ENCODE data around the gene RBKS. TPM values are rescaled to one million over a fixed set of nuclear protein-coding genes. Genes with fewer than 3 reads are reported as not detected.

Gene RBKS
- total RNA-seq, 2 experiments from 2014 or later = 1.2 TPM

DNA sequence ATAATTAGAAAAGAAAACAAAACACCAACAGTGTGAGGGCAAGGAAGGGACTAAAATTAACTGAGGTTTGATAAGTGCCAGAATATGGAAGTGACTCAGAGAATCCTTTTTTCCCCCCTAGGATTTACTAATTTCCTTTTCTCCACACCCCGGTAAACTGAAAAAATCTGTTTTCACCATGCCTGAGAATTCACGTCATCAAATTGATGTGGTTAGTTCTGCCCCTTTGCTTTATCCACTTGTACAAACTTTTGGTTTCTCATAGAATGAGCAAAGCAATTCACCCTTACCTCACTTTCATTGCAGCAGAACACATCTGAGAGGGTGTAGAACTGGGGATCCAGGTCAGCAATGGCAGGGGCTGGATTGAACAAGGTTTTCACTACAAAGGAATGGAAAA, 57.8 kb downstream of the RBKS start:
- CTCF ChIA-PET = interaction anchor here (0.8 kb wide), 1 partner anchor 758 kb away, joined by 3 read pairs; no protein-coding TSS in a partner anchor
- POLR2A ChIA-PET = no interaction called here
- no peaks in the 10 kb centered on the region for H3K36me3 Mint-ChIP-seq (ENCODE audit: low read depth)

GRCh38 chr2:27831279-27832050, 58.7 kb downstream of the RBKS start:
- CTCF ChIA-PET = interaction anchor here (0.8 to 1.7 kb wide), 2 partner anchors 9 to 759 kb away, joined by 3 to 10 read pairs; no protein-coding TSS in a partner anchor
- no peak overlapping the region for H3K27ac Mint-ChIP-seq
- H3K4me3 Mint-ChIP-seq = no peak overlapping the region
- no peaks in the 10 kb centered on the region for H3K4me1 Mint-ChIP-seq
- POLR2A ChIA-PET = no interaction called here
- H3K9me3 Mint-ChIP-seq = peaks cover 3% of the 10 kb centered on the region
- H3K27me3 Mint-ChIP-seq = peaks cover 2% of the 10 kb centered on the region
- H3K36me3 Mint-ChIP-seq (ENCODE audit: low read depth) = no peaks in the 10 kb centered on the region
- DNase-seq = no peak

More for the DNA sequence above, 57.8 kb downstream of the RBKS start:
- Mint-ChIP-seq H3K27ac (no peak overlapping the region), H3K4me1 (no peaks in the 10 kb centered on the region), H3K27me3 (peaks cover 2% of the 10 kb centered on the region), H3K4me3 (no peak overlapping the region), H3K9me3 (peaks cover 3% of the 10 kb centered on the region)
- DNase-seq = no peak

DNA sequence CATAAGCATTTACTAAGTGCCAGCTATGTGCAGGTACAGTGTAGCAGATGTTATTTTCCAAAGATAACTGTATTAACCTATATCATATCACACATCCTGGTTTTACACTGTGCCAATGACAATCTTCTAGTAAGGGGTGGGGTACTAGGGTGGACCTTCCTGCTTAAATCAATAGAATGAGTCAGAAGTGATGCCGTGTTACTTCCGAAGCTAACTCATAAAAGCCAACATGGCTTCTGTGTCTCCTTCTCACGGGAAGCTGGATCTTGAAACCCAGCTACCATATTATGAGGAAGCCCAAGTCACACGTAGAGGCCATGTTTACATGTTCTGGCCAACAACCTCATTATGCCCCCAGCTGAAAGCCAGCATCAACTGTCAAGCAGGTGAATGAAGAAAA, 59.5 kb downstream of the RBKS start:
- H3K4me3 Mint-ChIP-seq = no peak overlapping the region
- H3K27ac Mint-ChIP-seq = no peak overlapping the region
- ChIA-PET CTCF (interaction anchor here (0.6 to 1.7 kb wide), 3 partner anchors 9 to 364 kb away, joined by 3 to 10 read pairs (median 3); no protein-coding TSS in a partner anchor), POLR2A (no interaction called here)
- no peaks in the 10 kb centered on the region for H3K4me1 Mint-ChIP-seq
- H3K36me3 Mint-ChIP-seq (ENCODE audit: low read depth) = no peaks in the 10 kb centered on the region
- peaks cover 2% of the 10 kb centered on the region for H3K27me3 Mint-ChIP-seq
- DNase-seq = no peak
- peaks cover 3% of the 10 kb centered on the region for H3K9me3 Mint-ChIP-seq

DNA sequence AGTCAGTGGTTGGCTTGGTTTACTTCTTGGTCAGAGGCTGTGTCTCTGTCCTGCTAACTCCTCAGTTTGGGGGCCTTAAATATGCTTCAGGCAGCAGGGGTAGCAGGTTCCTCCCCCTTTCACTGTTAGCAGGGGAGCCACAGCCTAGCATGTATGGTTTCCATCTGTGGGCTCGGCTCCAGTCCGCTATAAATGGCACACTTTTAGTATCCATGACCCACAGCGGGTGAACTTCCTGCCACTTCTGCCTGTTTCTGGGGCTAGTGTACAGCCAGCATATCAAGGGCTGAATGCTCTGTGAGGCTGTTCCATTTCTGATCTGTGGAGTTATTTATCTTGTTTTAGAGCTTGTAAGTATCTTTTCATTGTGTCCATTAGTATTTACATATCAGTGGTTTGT, 60.4 kb downstream of the RBKS start:
- peaks cover 2% of the 10 kb centered on the region for H3K27me3 Mint-ChIP-seq
- no peaks in the 10 kb centered on the region for H3K4me1 Mint-ChIP-seq
- H3K27ac Mint-ChIP-seq = no peak overlapping the region
- H3K36me3 Mint-ChIP-seq (ENCODE audit: low read depth) = no peaks in the 10 kb centered on the region
- ChIA-PET CTCF (interaction anchor here (0.6 to 1.7 kb wide), 3 partner anchors 10 to 364 kb away, joined by 3 to 10 read pairs (median 3); no protein-coding TSS in a partner anchor), POLR2A (no interaction called here)
- no peak for DNase-seq
- no peak overlapping the region for H3K4me3 Mint-ChIP-seq
- peaks cover 3% of the 10 kb centered on the region for H3K9me3 Mint-ChIP-seq

DNA sequence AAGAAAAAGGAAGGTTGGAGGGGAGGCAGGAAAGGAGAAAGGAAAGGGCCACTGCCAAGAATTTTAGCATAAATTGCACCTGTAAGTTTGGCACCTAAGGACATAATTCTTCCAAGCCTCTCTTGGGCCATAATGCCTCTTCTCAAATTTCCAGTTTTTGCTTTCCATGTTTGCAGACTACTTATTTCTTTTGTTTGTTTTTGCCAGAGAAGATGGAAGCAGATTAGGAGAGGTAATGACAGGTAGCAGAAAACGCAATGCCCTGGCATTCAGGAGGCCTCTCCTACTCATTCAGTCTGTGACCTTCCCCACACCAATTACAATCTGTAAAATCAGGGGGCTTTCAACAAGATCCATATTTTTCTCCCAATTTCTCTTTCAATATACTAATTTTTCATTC, 61.9 kb downstream of the RBKS start:
- CTCF ChIA-PET = no interaction called here
- H3K9me3 Mint-ChIP-seq = peaks cover 10% of the 10 kb centered on the region
- POLR2A ChIA-PET = no interaction called here
- no peaks in the 10 kb centered on the region for H3K4me1 Mint-ChIP-seq
- DNase-seq = no peak
- H3K4me3 Mint-ChIP-seq = no peak overlapping the region
- H3K36me3 Mint-ChIP-seq (ENCODE audit: low read depth) = no peaks in the 10 kb centered on the region
- H3K27ac Mint-ChIP-seq = no peak overlapping the region
- peaks cover 2% of the 10 kb centered on the region for H3K27me3 Mint-ChIP-seq

- CTCF ChIA-PET = no interaction called here
- Mint-ChIP-seq H3K27ac (no peak overlapping the region), H3K4me3 (no peak overlapping the region), H3K9me3 (peaks cover 7% of the 10 kb centered on the region), H3K27me3 (no peaks in the 10 kb centered on the region), H3K36me3 (ENCODE audit: low read depth) (peaks cover 2% of the 10 kb centered on the region), H3K4me1 (no peaks in the 10 kb centered on the region)
- DNase-seq = no peak
- POLR2A ChIA-PET = no interaction called here
These were observed 65.8 kb downstream of the RBKS start for GRCh38 chr2:27824401-27824800.

- H3K36me3 Mint-ChIP-seq (ENCODE audit: low read depth) = peaks cover 2% of the 10 kb centered on the region
- ChIA-PET CTCF (no interaction called here), POLR2A (no interaction called here)
- no peak overlapping the region for H3K4me3 Mint-ChIP-seq
- H3K9me3 Mint-ChIP-seq = peaks cover 7% of the 10 kb centered on the region
- no peaks in the 10 kb centered on the region for H3K27me3 Mint-ChIP-seq
- H3K4me1 Mint-ChIP-seq = no peaks in the 10 kb centered on the region
- no peak for DNase-seq
- no peak overlapping the region for H3K27ac Mint-ChIP-seq
These were observed 66.6 kb downstream of the RBKS start for GRCh38 chr2:27823569-27823968.

- ChIA-PET POLR2A (no interaction called here), CTCF (interaction anchor here (0.6 kb wide), 1 partner anchor 242 kb away, joined by 3 read pairs; no protein-coding TSS in a partner anchor)
- Mint-ChIP-seq H3K36me3 (ENCODE audit: low read depth) (peaks cover 2% of the 10 kb centered on the region), H3K27me3 (no peaks in the 10 kb centered on the region), H3K4me1 (no peaks in the 10 kb centered on the region), H3K4me3 (no peak overlapping the region), H3K9me3 (peaks cover 7% of the 10 kb centered on the region), H3K27ac (no peak overlapping the region)
- DNase-seq = no peak
These were observed 67.1 kb downstream of the RBKS start for GRCh38 chr2:27823135-27823534.

- no peak for DNase-seq
- Mint-ChIP-seq H3K27me3 (no peaks in the 10 kb centered on the region), H3K4me1 (no peaks in the 10 kb centered on the region), H3K9me3 (peaks cover 7% of the 10 kb centered on the region), H3K4me3 (no peak overlapping the region), H3K27ac (no peak overlapping the region), H3K36me3 (ENCODE audit: low read depth) (peaks cover 2% of the 10 kb centered on the region)
- ChIA-PET CTCF (interaction anchor here (0.5 to 0.9 kb wide), 2 partner anchors 12 to 439 kb away, joined by 3 to 5 read pairs; no protein-coding TSS in a partner anchor), POLR2A (no interaction called here)
These were observed 68.1 kb downstream of the RBKS start for GRCh38 chr2:27822049-27822448.

DNA sequence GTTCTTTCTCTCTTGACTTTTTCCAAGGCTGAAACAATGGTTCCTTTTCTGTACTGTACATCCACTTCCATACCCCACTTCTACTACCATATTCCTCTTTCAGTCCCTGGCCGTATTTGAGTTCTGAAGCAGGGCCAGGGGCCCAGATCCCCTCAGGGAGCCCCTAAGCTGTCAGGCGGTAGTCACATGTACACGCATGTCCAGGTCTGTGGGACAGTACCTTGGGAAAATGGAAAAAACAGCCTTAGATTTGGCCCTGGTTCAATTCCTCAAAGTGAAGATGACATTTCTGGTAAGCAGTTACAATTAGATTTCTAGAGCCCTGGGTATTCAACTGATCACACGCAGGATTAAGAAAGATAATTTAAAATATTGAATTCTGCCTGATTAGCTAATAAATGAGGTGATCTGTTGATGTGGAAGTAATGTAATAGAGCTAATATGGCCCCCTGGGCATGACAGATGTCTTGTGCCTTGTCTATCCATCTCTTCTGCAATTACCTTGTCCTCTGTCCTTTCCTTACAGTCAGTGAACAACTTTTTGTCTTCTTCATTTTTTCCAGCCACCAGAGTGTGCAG, 74.2 kb downstream of the RBKS start:
- ChIA-PET POLR2A (no interaction called here), CTCF (interaction anchor here (1.1 kb wide), 1 partner anchor 12 kb away, joined by 4 read pairs; no protein-coding TSS in a partner anchor)
- Mint-ChIP-seq H3K27me3 (no peaks in the 10 kb centered on the region), H3K4me1 (peaks cover 2% of the 10 kb centered on the region), H3K36me3 (ENCODE audit: low read depth) (no peaks in the 10 kb centered on the region), H3K9me3 (no peaks in the 10 kb centered on the region), H3K27ac (no peak overlapping the region), H3K4me3 (no peak overlapping the region)
- DNase-seq = no peak

- Mint-ChIP-seq H3K36me3 (ENCODE audit: low read depth) (no peaks in the 10 kb centered on the region), H3K4me3 (no peak overlapping the region), H3K27ac (no peak overlapping the region), H3K4me1 (peaks cover 2% of the 10 kb centered on the region), H3K27me3 (no peaks in the 10 kb centered on the region), H3K9me3 (no peaks in the 10 kb centered on the region)
- ChIA-PET CTCF (interaction anchor here (0.7 kb wide), 1 partner anchor 330 kb away, joined by 4 read pairs; no protein-coding TSS in a partner anchor), POLR2A (no interaction called here)
- DNase-seq = no peak
These were observed 75.4 kb downstream of the RBKS start for GRCh38 chr2:27814758-27815157.

- POLR2A ChIA-PET = no interaction called here
- no peaks in the 10 kb centered on the region for H3K9me3 Mint-ChIP-seq
- no peak overlapping the region for H3K4me3 Mint-ChIP-seq
- H3K4me1 Mint-ChIP-seq = peaks cover 2% of the 10 kb centered on the region
- CTCF ChIA-PET = no interaction called here
- H3K27me3 Mint-ChIP-seq = no peaks in the 10 kb centered on the region
- H3K36me3 Mint-ChIP-seq (ENCODE audit: low read depth) = no peaks in the 10 kb centered on the region
- no peak overlapping the region for H3K27ac Mint-ChIP-seq
- DNase-seq = no peak
These were observed 78.4 kb downstream of the RBKS start for GRCh38 chr2:27811768-27812167.

DNA sequence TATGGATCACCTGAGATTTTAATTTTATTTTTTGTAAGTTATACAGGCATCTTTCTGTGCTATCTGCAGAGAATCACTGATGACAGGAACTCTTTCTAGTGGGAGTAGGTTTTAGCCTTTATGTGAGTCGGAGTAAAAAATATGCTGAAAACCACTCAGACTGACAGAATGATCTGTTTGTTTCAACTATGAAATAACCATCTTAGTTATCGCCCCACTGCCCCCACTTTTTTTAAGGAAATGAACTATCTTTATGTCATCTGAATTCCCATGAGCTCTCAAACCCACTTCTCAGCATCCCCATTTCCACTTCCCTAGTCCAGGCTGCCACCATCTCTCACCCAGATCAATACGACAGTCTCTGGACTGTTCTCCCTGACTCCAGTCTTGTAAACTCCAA, 79.7 kb downstream of the RBKS start:
- H3K27ac Mint-ChIP-seq = no peak overlapping the region

More for the DNA sequence above, 79.7 kb downstream of the RBKS start:
- H3K36me3 Mint-ChIP-seq (ENCODE audit: low read depth) = no peaks in the 10 kb centered on the region
- H3K4me1 Mint-ChIP-seq = peaks cover 2% of the 10 kb centered on the region
- no peak for DNase-seq
- CTCF ChIA-PET = interaction anchor here (0.5 kb wide), 1 partner anchor 634 kb away, joined by 3 read pairs; no protein-coding TSS in a partner anchor
- POLR2A ChIA-PET = no interaction called here
- H3K4me3 Mint-ChIP-seq = no peak overlapping the region
- H3K27me3 Mint-ChIP-seq = no peaks in the 10 kb centered on the region
- no peaks in the 10 kb centered on the region for H3K9me3 Mint-ChIP-seq
